Activated CD8-positive, alpha-beta T cell treated with anti-CD3 and anti-CD28 coated beads for 36 hours (primary cell): Measurements from ENCODE around the gene DCHS2. TPM values are rescaled to one million over a fixed set of nuclear protein-coding genes. Genes with fewer than 3 reads are reported as not detected.

ENCODE experiments used
- ATAC-seq: fragments of 200-7000 bp; cut with Tn5 transposase; one replicate; pipeline ENCODE4 v1.10.0; 2021; ENCODE audit warnings: mild to moderate bottlenecking, moderate library complexity
- CTCF ChIA-PET: fragments of 350-600 bp; sonication (Branson Sonifier 250); formaldehyde crosslinking; loops from one replicate; lab custom pipeline; 2021; ENCODE audit warnings: antibody characterized with exemption; lab: Charles Lee
- POLR2A ChIA-PET: fragments of 350-600 bp; sonication (Branson Sonifier 250); formaldehyde crosslinking; loops from one replicate; lab custom pipeline; 2021; ENCODE audit warnings: antibody characterized with exemption; lab: Charles Lee
- DNase-seq: peaks from one replicate; pipeline ENCODE4 v3.0.0-alpha.2; 2020
- H3K27ac Mint-ChIP-seq: one replicate; pipeline ENCODE4 v1.8.0; 2021; ENCODE audit warnings: mild to moderate bottlenecking, mixed read lengths
- H3K27me3 Mint-ChIP-seq: one replicate; pipeline ENCODE4 v1.8.0; 2021; ENCODE audit warnings: mixed read lengths
- H3K36me3 Mint-ChIP-seq: one replicate; pipeline ENCODE4 v1.8.0; 2021; ENCODE audit warnings: low read depth, mixed read lengths
- H3K4me1 Mint-ChIP-seq: one replicate; pipeline ENCODE4 v1.8.0; 2021; ENCODE audit warnings: low read depth, mixed read lengths
- H3K4me3 Mint-ChIP-seq: one replicate; pipeline ENCODE4 v1.8.0; 2021; ENCODE audit warnings: mild to moderate bottlenecking, moderate library complexity, mixed read lengths
- H3K9me3 Mint-ChIP-seq: one replicate; pipeline ENCODE4 v1.8.0; 2021; ENCODE audit warnings: mixed read lengths
- intact Hi-C: fragments of 100-400 bp; cut with micrococcal nuclease; formaldehyde crosslinking; loops from one replicate; pipeline ENCODE4 v1.10.0; 2022
- total RNA-seq, 2 experiments: library from RNA; stranded (reverse); gene quantifications; one replicate each; pipeline ENCODE4 v1.2.3, GENCODE V29; 2021
- TF ChIP-seq, protein P1 (sequence below): fragments of 200-600 bp; IDR thresholded peaks from one replicate; pipeline ENCODE4 v1.8.0; 2022; ENCODE audit warnings: antibody characterized with exemption, mild to moderate bottlenecking

The DCHS2 gene
- total RNA-seq, 2 experiments from 2014 or later = not detected

DNA sequence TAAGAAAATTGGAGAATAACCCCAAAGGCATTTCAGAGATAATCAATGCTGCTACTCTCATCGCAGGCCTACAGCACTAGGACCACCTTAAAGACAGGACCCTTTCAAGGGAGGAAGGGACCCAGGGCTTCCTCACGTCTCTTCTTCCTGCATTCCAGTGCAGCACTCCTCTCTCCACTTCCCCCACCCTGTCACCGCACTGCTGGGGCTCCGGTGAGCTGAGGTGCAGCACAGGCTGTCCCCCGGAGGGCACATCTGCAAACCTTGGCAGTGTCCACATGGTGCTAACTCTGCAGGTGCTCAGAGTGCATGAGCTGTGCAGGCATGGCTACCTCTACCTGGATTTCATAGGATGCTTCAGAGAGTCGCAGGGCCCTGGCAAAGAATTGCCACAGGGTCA, 305.6 kb downstream of the DCHS2 start:
- no peaks in the 10 kb centered on the region for H3K9me3 Mint-ChIP-seq
- ChIA-PET POLR2A (no interaction called here), CTCF (no interaction called here)
- no peaks in the 10 kb centered on the region for H3K4me1 Mint-ChIP-seq
- DNase-seq (no peak), ATAC-seq (no peak)
- H3K4me3 Mint-ChIP-seq = no peak overlapping the region
- TF ChIP-seq, protein P1, sequence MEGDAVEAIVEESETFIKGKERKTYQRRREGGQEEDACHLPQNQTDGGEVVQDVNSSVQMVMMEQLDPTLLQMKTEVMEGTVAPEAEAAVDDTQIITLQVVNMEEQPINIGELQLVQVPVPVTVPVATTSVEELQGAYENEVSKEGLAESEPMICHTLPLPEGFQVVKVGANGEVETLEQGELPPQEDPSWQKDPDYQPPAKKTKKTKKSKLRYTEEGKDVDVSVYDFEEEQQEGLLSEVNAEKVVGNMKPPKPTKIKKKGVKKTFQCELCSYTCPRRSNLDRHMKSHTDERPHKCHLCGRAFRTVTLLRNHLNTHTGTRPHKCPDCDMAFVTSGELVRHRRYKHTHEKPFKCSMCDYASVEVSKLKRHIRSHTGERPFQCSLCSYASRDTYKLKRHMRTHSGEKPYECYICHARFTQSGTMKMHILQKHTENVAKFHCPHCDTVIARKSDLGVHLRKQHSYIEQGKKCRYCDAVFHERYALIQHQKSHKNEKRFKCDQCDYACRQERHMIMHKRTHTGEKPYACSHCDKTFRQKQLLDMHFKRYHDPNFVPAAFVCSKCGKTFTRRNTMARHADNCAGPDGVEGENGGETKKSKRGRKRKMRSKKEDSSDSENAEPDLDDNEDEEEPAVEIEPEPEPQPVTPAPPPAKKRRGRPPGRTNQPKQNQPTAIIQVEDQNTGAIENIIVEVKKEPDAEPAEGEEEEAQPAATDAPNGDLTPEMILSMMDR = no peak
- no peaks in the 10 kb centered on the region for H3K36me3 Mint-ChIP-seq
- peaks cover 2% of the 10 kb centered on the region for H3K27me3 Mint-ChIP-seq
- intact Hi-C loops = no loop called here
- no peak overlapping the region for H3K27ac Mint-ChIP-seq

DNA sequence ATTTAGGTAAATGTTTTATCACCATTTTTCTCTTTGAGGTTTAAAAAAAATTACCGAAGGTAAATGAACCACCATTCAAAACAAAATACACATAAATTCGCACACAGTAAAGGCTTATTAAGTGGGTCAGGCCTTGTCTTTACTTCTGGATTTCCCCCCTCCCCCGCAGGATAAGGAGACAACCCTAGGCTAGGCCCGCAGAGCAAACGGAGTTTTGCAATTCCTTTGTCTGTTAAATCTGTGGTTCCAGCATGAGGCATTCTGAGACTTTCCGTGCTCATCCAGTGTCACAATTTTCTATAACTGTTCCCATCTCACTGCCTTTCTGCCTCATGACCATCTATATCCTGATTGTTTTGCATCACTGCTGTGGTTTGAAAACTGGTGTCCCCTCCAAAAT, 307.4 kb downstream of the DCHS2 start:
- H3K27ac Mint-ChIP-seq = no peak overlapping the region
- TF ChIP-seq, protein P1 = no peak
- ChIA-PET POLR2A (no interaction called here), CTCF (no interaction called here)
- ATAC-seq = no peak
- no peaks in the 10 kb centered on the region for H3K4me1 Mint-ChIP-seq
- H3K4me3 Mint-ChIP-seq = no peak overlapping the region
- H3K9me3 Mint-ChIP-seq = no peaks in the 10 kb centered on the region
- H3K36me3 Mint-ChIP-seq = no peaks in the 10 kb centered on the region
- peaks cover 4% of the 10 kb centered on the region for H3K27me3 Mint-ChIP-seq
- intact Hi-C loops = no loop called here
- no peak for DNase-seq

DNA sequence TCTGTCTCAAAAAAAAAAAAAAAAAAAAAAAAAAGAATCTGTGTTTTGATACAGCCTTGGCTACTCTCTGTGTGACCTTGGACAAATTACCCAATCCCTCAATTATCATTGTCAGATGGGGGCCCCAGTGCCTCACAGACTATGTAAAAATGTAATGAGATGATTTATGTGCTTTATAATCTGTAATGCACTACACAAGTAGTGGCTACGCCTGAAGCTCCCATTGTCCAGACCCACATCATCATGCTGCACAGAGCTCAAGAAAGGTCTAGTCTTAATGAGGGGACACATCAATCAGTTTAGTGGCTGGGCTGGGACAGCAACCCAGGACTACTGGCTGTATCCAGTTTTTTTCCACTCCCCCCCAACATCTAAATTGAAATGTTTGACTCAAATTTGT, 308.3 kb downstream of the DCHS2 start:
- ATAC-seq (no peak), DNase-seq (no peak)
- H3K4me3 Mint-ChIP-seq = no peak overlapping the region
- intact Hi-C loops = no loop called here
- peaks cover 6% of the 10 kb centered on the region for H3K27me3 Mint-ChIP-seq
- no peaks in the 10 kb centered on the region for H3K36me3 Mint-ChIP-seq
- POLR2A ChIA-PET = no interaction called here
- H3K9me3 Mint-ChIP-seq = no peaks in the 10 kb centered on the region
- CTCF ChIA-PET = no interaction called here
- no peaks in the 10 kb centered on the region for H3K4me1 Mint-ChIP-seq
- TF ChIP-seq, protein P1 = no peak
- H3K27ac Mint-ChIP-seq = no peak overlapping the region

Other genes starting within 250 kb of the DCHS2 start
- gene PLRG1, start 58.6 kb upstream of the DCHS2 start, total RNA-seq = 100 to 1,000 TPM; 114 to 121 TPM
- not detected for gene FGB, start 71.2 kb upstream of the DCHS2 start, total RNA-seq
- not detected for gene FGA, start 98.9 kb upstream of the DCHS2 start, total RNA-seq
- gene FGG, start 120.9 kb upstream of the DCHS2 start, total RNA-seq = not detected